Measurements from ENCODE around the gene CREBL2. TPM values are rescaled to one million over a fixed set of nuclear protein-coding genes. Genes with fewer than 3 reads are reported as not detected.
"Not testable (repeated sequence)": the region's sequence is repeated elsewhere in the genome, so short reads cannot be mapped to it uniquely, and the experiment has no call there.

CREBL2 gene
- total RNA-seq, 2 experiments from 2014 or later = 16.8 to 20.2 TPM

- H3K36me3 Mint-ChIP-seq (ENCODE audit: low read depth) = no peaks in the 10 kb centered on the region
- DNase-seq (peak; percentile 38), ATAC-seq (peak; percentile 37)
- ChIA-PET CTCF (no interaction called here), POLR2A (interaction anchor here (0.6 kb wide), 1 partner anchor 158 kb away, joined by 6 read pairs; no protein-coding TSS in a partner anchor)
- H3K27ac Mint-ChIP-seq = peak overlapping the region; percentile 92
- intact Hi-C loops (cut with DNase I, micrococcal nuclease) = loop anchor here (1.0 to 2.0 kb wide), 4 partner anchors 20 to 64 kb away; partner anchors contain the start of gene DUSP16 (in 2 of the 2)
- H3K4me1 Mint-ChIP-seq = peaks cover 47% of the 10 kb centered on the region
- H3K9me3 Mint-ChIP-seq (ENCODE audit: low read depth) = peaks cover 2% of the 10 kb centered on the region
- H3K27me3 Mint-ChIP-seq = no peaks in the 10 kb centered on the region
- H3K4me3 Mint-ChIP-seq = peak overlapping the region; percentile 28
These were observed 29.3 kb upstream of the CREBL2 start for GRCh38 chr12:12582193-12582881.

DNA sequence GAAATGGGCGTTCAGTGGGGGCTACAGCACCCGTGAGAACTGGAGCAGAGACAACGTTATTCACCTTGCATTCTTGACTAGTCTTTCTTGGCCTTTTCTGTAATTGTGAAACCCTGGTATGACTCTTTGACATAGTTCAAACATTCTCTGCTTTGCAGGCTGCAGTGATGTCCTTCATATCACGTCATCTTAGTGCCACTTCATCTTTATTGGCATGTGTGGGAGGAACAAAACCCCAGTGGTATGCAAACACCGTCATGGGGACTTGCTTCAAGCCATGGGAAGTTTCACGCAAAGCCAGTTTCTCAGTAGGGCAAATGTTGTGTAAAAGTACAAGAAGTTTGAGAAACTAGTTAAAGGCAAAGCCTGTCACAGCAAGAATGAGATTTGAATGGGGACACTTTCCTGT, 28.8 kb upstream of the CREBL2 start:
- Mint-ChIP-seq H3K27me3 (no peaks in the 10 kb centered on the region), H3K36me3 (ENCODE audit: low read depth) (no peaks in the 10 kb centered on the region), H3K9me3 (ENCODE audit: low read depth) (peaks cover 2% of the 10 kb centered on the region), H3K4me1 (peaks cover 45% of the 10 kb centered on the region), H3K4me3 (no peak overlapping the region), H3K27ac (peak overlapping the region; percentile 92)
- ATAC-seq = peak; percentile 96
- ChIA-PET CTCF (interaction anchor here (1.0 kb wide), 1 partner anchor 19 kb away, joined by 3 read pairs; no protein-coding TSS in a partner anchor), POLR2A (interaction anchor here (0.5 kb wide), 1 partner anchor 24 kb away, joined by 5 read pairs; no protein-coding TSS in a partner anchor)
- DNase-seq = peak; percentile 78
- intact Hi-C loops (cut with DNase I, micrococcal nuclease) = loop anchor here (1.0 to 2.0 kb wide), 5 partner anchors 20 to 64 kb away; partner anchors contain the start of gene DUSP16 (in 2 of the 2)

DNA sequence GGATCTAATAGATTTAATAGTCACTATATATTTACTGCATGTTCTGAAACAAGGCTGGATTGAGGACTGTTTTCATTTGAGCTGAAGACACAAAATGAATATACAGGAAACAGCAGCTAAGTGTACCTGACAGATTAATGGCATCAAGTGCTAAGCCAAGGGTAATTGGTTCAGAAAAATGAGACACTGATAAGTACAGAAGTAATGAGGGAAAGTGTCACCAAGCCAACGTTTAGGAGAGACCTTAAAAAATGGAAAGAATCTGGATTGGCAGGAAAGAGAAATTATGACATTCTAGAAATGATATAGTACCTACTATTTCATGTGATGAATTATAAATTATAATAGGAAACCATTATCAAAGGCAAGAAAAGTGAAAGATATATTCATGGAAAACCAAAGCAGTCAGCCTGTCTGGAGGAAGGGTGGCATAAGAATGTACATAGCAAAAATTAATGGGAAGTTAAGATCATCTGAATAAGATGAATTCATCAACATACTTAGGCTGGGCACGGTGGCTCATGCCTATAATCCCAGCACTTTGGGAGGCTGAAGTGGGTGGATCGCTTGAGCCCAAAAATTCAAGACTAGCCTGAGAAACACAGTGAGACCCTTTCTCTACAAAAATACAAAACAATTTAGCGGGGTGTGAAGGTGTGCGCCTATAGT, 28.0 kb upstream of the CREBL2 start:
- ChIA-PET CTCF (interaction anchor here (1.0 kb wide), 1 partner anchor 20 kb away, joined by 3 read pairs; no protein-coding TSS in a partner anchor), POLR2A (interaction anchor here (0.5 kb wide), 1 partner anchor 23 kb away, joined by 5 read pairs; no protein-coding TSS in a partner anchor)
- Mint-ChIP-seq H3K27ac (peak overlapping the region; percentile 92), H3K36me3 (ENCODE audit: low read depth) (no peaks in the 10 kb centered on the region), H3K4me1 (peaks cover 45% of the 10 kb centered on the region), H3K9me3 (ENCODE audit: low read depth) (peaks cover 2% of the 10 kb centered on the region), H3K4me3 (no peak overlapping the region), H3K27me3 (no peaks in the 10 kb centered on the region)
- ATAC-seq (no peak), DNase-seq (no peak)
- intact Hi-C loops (cut with DNase I, micrococcal nuclease) = loop anchor here (1.0 to 2.0 kb wide), 4 partner anchors 21 to 63 kb away; partner anchors contain the start of gene DUSP16 (in 1 of the 2)

GRCh38 chr12:12585115-12585863, 26.4 kb upstream of the CREBL2 start:
- Mint-ChIP-seq H3K36me3 (ENCODE audit: low read depth) (no peaks in the 10 kb centered on the region), H3K27ac (no peak overlapping the region), H3K27me3 (no peaks in the 10 kb centered on the region), H3K4me1 (peaks cover 45% of the 10 kb centered on the region), H3K4me3 (no peak overlapping the region), H3K9me3 (ENCODE audit: low read depth) (peaks cover 2% of the 10 kb centered on the region)
- no peak for ATAC-seq
- POLR2A ChIA-PET = interaction anchor here (0.6 kb wide), 2 partner anchors 253 to 541 kb away, joined by 3 read pairs; no protein-coding TSS in a partner anchor
- CTCF ChIA-PET = no interaction called here
- intact Hi-C loops (cut with DNase I, micrococcal nuclease) = no loop called here
- no peak for DNase-seq

DNA sequence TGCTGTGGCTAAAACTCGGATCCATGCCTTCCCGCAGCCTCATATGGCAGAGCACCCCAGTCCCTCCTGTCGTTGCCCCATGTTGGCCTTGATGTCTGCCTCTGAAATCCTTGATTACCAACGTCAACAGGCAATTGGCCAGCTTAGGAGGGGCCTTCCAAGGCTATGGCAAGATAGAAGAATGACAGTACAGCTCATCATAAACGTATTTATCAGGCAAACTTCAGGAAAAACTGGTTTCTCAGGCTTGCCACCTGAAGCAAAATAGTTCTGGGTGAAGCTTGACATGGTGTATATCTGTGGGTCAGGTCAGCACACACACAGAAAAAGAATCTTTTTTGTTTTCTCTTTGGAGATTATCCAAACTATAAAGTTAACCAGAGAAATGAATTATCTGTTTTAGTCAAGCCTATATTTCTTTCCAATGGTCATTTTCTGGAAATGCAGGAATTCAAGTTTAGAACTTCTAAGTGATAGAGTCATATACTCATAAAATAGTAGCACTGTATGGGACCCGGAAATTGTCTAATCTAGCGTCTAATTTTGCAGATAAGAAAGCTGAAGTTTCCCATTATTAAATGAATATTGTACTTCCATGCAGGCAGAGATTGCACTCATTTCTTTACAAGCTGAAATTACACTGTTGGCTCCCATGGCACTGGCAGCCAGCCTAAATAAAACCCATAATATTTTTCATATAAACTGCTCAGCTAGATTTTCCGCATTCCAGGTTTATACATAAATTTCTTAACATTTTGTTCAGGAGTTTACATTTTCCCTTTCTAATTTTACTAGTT, 24.6 kb upstream of the CREBL2 start:
- no peak overlapping the region for H3K4me3 Mint-ChIP-seq

GRCh38 chr12:12587878-12588277, 23.8 kb upstream of the CREBL2 start:
- no peak for ATAC-seq
- ChIA-PET CTCF (interaction anchor here (0.8 to 1.3 kb wide), 2 partner anchors 12 to 57 kb away, joined by 3 read pairs; no protein-coding TSS in a partner anchor), POLR2A (interaction anchor here (0.8 kb wide), 1 partner anchor 22 kb away, joined by 3 read pairs; no protein-coding TSS in a partner anchor)
- intact Hi-C loops (cut with DNase I, micrococcal nuclease) = no loop called here
- H3K27me3 Mint-ChIP-seq = no peaks in the 10 kb centered on the region
- H3K4me3 Mint-ChIP-seq = no peak overlapping the region
- no peak overlapping the region for H3K27ac Mint-ChIP-seq
- H3K4me1 Mint-ChIP-seq = peaks cover 32% of the 10 kb centered on the region
- H3K36me3 Mint-ChIP-seq (ENCODE audit: low read depth) = no peaks in the 10 kb centered on the region
- peaks cover 2% of the 10 kb centered on the region for H3K9me3 Mint-ChIP-seq (ENCODE audit: low read depth)
- DNase-seq = no peak

More for the DNA sequence above, 24.6 kb upstream of the CREBL2 start:
- H3K27ac Mint-ChIP-seq = no peak overlapping the region
- ATAC-seq (no peak), DNase-seq (no peak)
- peaks cover 2% of the 10 kb centered on the region for H3K9me3 Mint-ChIP-seq (ENCODE audit: low read depth)
- POLR2A ChIA-PET = interaction anchor here (0.7 to 0.8 kb wide), 2 partner anchors 23 to 175 kb away, joined by 3 read pairs; no protein-coding TSS in a partner anchor
- CTCF ChIA-PET = interaction anchor here (1.2 to 1.4 kb wide), 3 partner anchors 10 to 58 kb away, joined by 3 to 9 read pairs (median 3); no protein-coding TSS in a partner anchor
- H3K36me3 Mint-ChIP-seq (ENCODE audit: low read depth) = no peaks in the 10 kb centered on the region
- H3K4me1 Mint-ChIP-seq = peaks cover 40% of the 10 kb centered on the region
- intact Hi-C loops (cut with DNase I, micrococcal nuclease) = no loop called here
- H3K27me3 Mint-ChIP-seq = no peaks in the 10 kb centered on the region

GRCh38 chr12:12588436-12588835, 23.2 kb upstream of the CREBL2 start:
- DNase-seq; ATAC-seq; intact Hi-C loops (cut with DNase I, micrococcal nuclease); H3K27me3 Mint-ChIP-seq; H3K4me3 Mint-ChIP-seq; H3K27ac Mint-ChIP-seq; POLR2A ChIA-PET; H3K9me3 Mint-ChIP-seq (ENCODE audit: low read depth); H3K36me3 Mint-ChIP-seq (ENCODE audit: low read depth): not testable (repeated sequence)
- H3K4me1 Mint-ChIP-seq = peaks cover 27% of the 10 kb centered on the region
- CTCF ChIA-PET = interaction anchor here (0.8 kb wide), 1 partner anchor 11 kb away, joined by 3 read pairs; no protein-coding TSS in a partner anchor

DNA sequence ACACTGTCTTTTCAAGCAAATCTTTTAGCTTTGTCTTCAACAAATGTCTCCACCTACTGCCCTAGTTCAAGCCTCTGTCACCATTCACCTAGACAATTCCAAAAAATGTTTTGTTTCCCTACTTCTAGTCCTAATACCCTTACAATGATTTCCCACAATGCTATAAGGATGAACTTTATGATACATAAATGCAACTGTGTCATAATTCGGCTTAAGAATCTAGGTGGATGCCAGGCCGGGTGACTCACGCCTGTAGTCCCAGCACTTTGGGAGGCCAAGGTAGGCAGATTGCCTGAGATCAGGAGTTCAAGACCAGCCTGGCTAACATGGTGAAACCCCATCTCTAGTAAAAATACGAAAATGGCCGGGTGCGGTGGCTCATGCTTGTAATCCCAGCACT, 20.7 kb upstream of the CREBL2 start:
- DNase-seq (no peak), ATAC-seq (no peak)
- no peak overlapping the region for H3K4me3 Mint-ChIP-seq
- no peak overlapping the region for H3K27ac Mint-ChIP-seq
- peaks cover 4% of the 10 kb centered on the region for H3K4me1 Mint-ChIP-seq
- intact Hi-C loops (cut with DNase I, micrococcal nuclease) = no loop called here
- H3K36me3 Mint-ChIP-seq (ENCODE audit: low read depth) = no peaks in the 10 kb centered on the region
- no peaks in the 10 kb centered on the region for H3K27me3 Mint-ChIP-seq
- POLR2A ChIA-PET = no interaction called here
- no peaks in the 10 kb centered on the region for H3K9me3 Mint-ChIP-seq (ENCODE audit: low read depth)
- CTCF ChIA-PET = interaction anchor here (0.7 to 2.1 kb wide), 3 partner anchors 10 to 99 kb away, joined by 3 to 10 read pairs (median 3); no protein-coding TSS in a partner anchor

DNA sequence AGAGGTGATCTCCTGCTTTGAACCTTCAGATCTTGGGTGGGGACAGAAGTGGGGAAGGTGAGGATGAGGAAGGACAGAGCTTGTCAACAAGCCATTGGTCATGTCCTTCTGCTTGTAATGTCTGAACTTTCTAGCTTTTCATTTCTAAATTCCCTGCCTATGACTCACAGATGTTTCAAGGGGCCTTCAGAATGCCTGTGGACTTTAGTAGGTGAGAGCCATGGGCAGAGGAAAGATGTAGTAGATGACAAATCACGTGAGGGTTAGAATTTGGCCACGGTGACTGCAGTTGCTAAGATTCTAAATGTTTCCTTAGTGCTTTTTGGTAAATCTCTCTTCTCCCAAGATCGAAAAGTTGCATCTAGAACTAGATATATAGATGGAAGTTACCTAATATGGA, 18.7 kb upstream of the CREBL2 start:
- no peak overlapping the region for H3K27ac Mint-ChIP-seq
- DNase-seq (no peak), ATAC-seq (no peak)
- H3K27me3 Mint-ChIP-seq = no peaks in the 10 kb centered on the region
- no peaks in the 10 kb centered on the region for H3K9me3 Mint-ChIP-seq (ENCODE audit: low read depth)
- no peaks in the 10 kb centered on the region for H3K36me3 Mint-ChIP-seq (ENCODE audit: low read depth)
- intact Hi-C loops (cut with DNase I, micrococcal nuclease) = no loop called here
- POLR2A ChIA-PET = no interaction called here
- no peaks in the 10 kb centered on the region for H3K4me1 Mint-ChIP-seq
- no peak overlapping the region for H3K4me3 Mint-ChIP-seq
- CTCF ChIA-PET = interaction anchor here (0.6 to 2.1 kb wide), 3 partner anchors 8 to 347 kb away, joined by 3 to 10 read pairs (median 5); no protein-coding TSS in a partner anchor

GRCh38 chr12:12595929-12596328, 15.7 kb upstream of the CREBL2 start:
- H3K4me3 Mint-ChIP-seq; H3K27ac Mint-ChIP-seq; H3K27me3 Mint-ChIP-seq; intact Hi-C loops (cut with DNase I, micrococcal nuclease); H3K9me3 Mint-ChIP-seq (ENCODE audit: low read depth); DNase-seq; ATAC-seq; H3K4me1 Mint-ChIP-seq; POLR2A ChIA-PET; H3K36me3 Mint-ChIP-seq (ENCODE audit: low read depth): not testable (repeated sequence)
- CTCF ChIA-PET = interaction anchor here (0.5 kb wide), 1 partner anchor 219 kb away, joined by 3 read pairs; no protein-coding TSS in a partner anchor
